C4-2B (cell line): ENCODE data around the gene CFAP299.
"Not testable (repeated sequence)": the region's sequence is repeated elsewhere in the genome, so short reads cannot be mapped to it uniquely, and the experiment has no call there.

ENCODE experiments used
- H3K27ac ChIP-seq: fragments of 450-650 bp; 2 replicates; pipeline ENCODE4 v1.5.1; 2017
- CTCF ChIP-seq: fragments of 450-650 bp; conservative IDR thresholded peaks from 2 replicates; pipeline ENCODE4 v1.5.1; 2017; ENCODE audit warnings: mild to moderate bottlenecking
- ZFX ChIP-seq: fragments of 450-650 bp; IDR thresholded peaks from 2 replicates; pipeline ENCODE4 v1.6.1; 2017

The CFAP299 gene

GRCh38 chr4:80311130-80311529 lies 24.4 kb upstream of the CFAP299 start:
- TF ChIP-seq ZFX (no peak), CTCF (no peak)
- no peak overlapping the region for H3K27ac ChIP-seq

- TF ChIP-seq CTCF (no peak), ZFX (no peak)
Observed at GRCh38 chr4:80312124-80312523, 23.4 kb upstream of the CFAP299 start.

GRCh38 chr4:80313627-80314026 lies 21.9 kb upstream of the CFAP299 start:
- H3K27ac ChIP-seq, result no peak overlapping the region
- TF ChIP-seq ZFX (no peak), CTCF (no peak)

More at GRCh38 chr4:80312124-80312523, 23.4 kb upstream of the CFAP299 start:
- no peak overlapping the region for H3K27ac ChIP-seq

GRCh38 chr4:80315848-80316247 lies 19.7 kb upstream of the CFAP299 start:
- not testable (repeated sequence) for H3K27ac ChIP-seq

- TF ChIP-seq ZFX (no peak), CTCF (no peak)
- no peak overlapping the region for H3K27ac ChIP-seq
Observed at GRCh38 chr4:80321341-80321740, 14.2 kb upstream of the CFAP299 start.

GRCh38 chr4:80321776-80322175 lies 13.8 kb upstream of the CFAP299 start:
- H3K27ac ChIP-seq, result no peak overlapping the region
- no peak for TF ChIP-seq ZFX
- no peak for TF ChIP-seq CTCF

GRCh38 chr4:80322716-80323115 lies 12.8 kb upstream of the CFAP299 start:
- no peak for TF ChIP-seq ZFX
- 0 out of 2 replicates have a peak, but pooled peaks have one; percentile 5 for TF ChIP-seq CTCF
- H3K27ac ChIP-seq, result no peak overlapping the region

GRCh38 chr4:80324171-80324570 lies 11.4 kb upstream of the CFAP299 start:
- no peak overlapping the region for H3K27ac ChIP-seq
- TF ChIP-seq CTCF (no peak), ZFX (no peak)
